Measurements from ENCODE around the gene TMEM182. TPM values are rescaled to one million over a fixed set of nuclear protein-coding genes. Genes with fewer than 3 reads are reported as not detected.

Gene TMEM182
- polyA plus RNA-seq, 1 donor (not counting 4 experiments of a cell fraction or from before 2014, with no cell fraction given) = 3.5 TPM

DNA sequence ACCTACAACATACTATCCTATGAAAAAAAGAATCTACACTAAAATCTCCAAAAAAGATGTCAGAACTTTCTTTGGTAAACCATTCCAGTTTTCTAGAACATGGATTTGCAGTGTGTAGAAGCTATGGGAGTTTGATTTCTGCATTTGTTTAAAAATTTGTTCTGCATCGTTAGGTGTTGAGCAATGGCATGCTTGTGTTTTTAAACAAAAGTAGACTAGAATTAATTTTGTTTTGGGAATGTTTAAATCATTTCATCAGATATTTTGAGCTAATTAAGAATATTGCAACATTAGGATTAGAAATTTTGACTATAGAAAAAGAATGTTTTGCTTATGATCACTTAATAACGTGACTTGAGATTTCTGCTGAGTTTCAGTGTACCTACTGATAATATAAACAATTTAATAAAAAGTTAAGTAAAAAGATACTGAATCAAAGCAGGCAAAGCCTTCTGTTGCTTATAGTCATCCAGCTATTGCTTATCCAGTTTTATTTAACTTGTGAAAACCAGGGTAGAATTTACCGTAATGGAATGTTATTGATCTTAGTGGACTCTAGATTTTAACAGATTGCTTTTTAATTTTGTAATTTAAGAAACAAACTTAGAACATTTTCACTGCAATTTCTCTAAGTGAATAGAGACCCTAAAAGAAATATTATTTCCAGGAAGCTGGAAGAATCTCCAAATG lies 7.2 kb upstream of the TMEM182 start:
- H3K9me1 ChIP-seq (ENCODE audit: control insufficient read depth, extremely low read depth, insufficient read depth, low read length) = no peaks in the 10 kb centered on the region
- no peak overlapping the region for H3K9ac ChIP-seq (ENCODE audit: control insufficient read depth, extremely low read depth, insufficient read depth, low read length)
- H3K27ac ChIP-seq (ENCODE audit: control insufficient read depth, insufficient read depth, low read length) = no peak overlapping the region
- no peaks in the 10 kb centered on the region for H3K36me3 ChIP-seq (ENCODE audit: control insufficient read depth in 2 of 2, extremely low read depth in 1 of 2, insufficient read depth in 2 of 2, low read length in 2 of 2)
- no peaks in the 10 kb centered on the region for H3K27me3 ChIP-seq (ENCODE audit: control insufficient read depth, extremely low read depth, insufficient read depth, low read length)
- no peak for DNase-seq (ENCODE audit: low read depth, low spot score)
- no peak for FAIRE-seq
- H3K4me3 ChIP-seq (ENCODE audit: control insufficient read depth in 2 of 3, extremely low read depth in 1 of 3, insufficient read depth in 2 of 3, low read depth in 1 of 3, low read length in 3 of 3) = no peak overlapping the region
- dilution Hi-C loops (cut with MboI; ENCODE audit: extremely low pct_ligation_motif_present, low sequenced_read_pairs) = no loop called here
- no peak for TF ChIP-seq EZH2 (IDR thresholded peaks at IDR 0.05; ENCODE audit: low read length)
- no peak for TF ChIP-seq CTCF (optimal IDR thresholded peaks at IDR 0.05 in 1 of 3, IDR thresholded peaks at IDR 0.05 in 1 of 3, conservative IDR thresholded peaks at IDR 0.05 in 1 of 3; ENCODE audit: extremely low read depth in 1 of 3, insufficient read depth in 2 of 3, low read length in 3 of 3)
- H3K9me3 ChIP-seq (ENCODE audit: control insufficient read depth, low read depth, low read length) = no peaks in the 10 kb centered on the region
- H3K79me2 ChIP-seq (ENCODE audit: control insufficient read depth, insufficient read depth, low read length) = no peaks in the 10 kb centered on the region
- no peak overlapping the region for H3K4me2 ChIP-seq (ENCODE audit: control insufficient read depth, extremely low read depth, insufficient read depth, low read depth, low read length)
- no peaks in the 10 kb centered on the region for H4K20me1 ChIP-seq (ENCODE audit: control insufficient read depth, extremely low read depth, insufficient read depth, low read length)
- no peak overlapping the region for H2AFZ ChIP-seq (ENCODE audit: control insufficient read depth, low read length)
- H3K4me1 ChIP-seq (ENCODE audit: control insufficient read depth, extremely low read depth, insufficient read depth, low read length) = no peaks in the 10 kb centered on the region

GRCh38 chr2:102755284-102755683 lies 6.5 kb upstream of the TMEM182 start:
- DNase-seq (ENCODE audit: low read depth, low spot score) (no peak), FAIRE-seq (no peak)
- Histone ChIP-seq H2AFZ (ENCODE audit: control insufficient read depth, low read length) (no peak overlapping the region), H3K27ac (ENCODE audit: control insufficient read depth, insufficient read depth, low read length) (no peak overlapping the region), H3K9me1 (ENCODE audit: control insufficient read depth, extremely low read depth, insufficient read depth, low read length) (no peaks in the 10 kb centered on the region), H4K20me1 (ENCODE audit: control insufficient read depth, extremely low read depth, insufficient read depth, low read length) (no peaks in the 10 kb centered on the region), H3K4me2 (ENCODE audit: control insufficient read depth, extremely low read depth, insufficient read depth, low read depth, low read length) (no peak overlapping the region), H3K79me2 (ENCODE audit: control insufficient read depth, insufficient read depth, low read length) (no peaks in the 10 kb centered on the region), H3K27me3 (ENCODE audit: control insufficient read depth, extremely low read depth, insufficient read depth, low read length) (no peaks in the 10 kb centered on the region), H3K4me3 (ENCODE audit: control insufficient read depth in 2 of 3, extremely low read depth in 1 of 3, insufficient read depth in 2 of 3, low read depth in 1 of 3, low read length in 3 of 3) (no peak overlapping the region), H3K4me1 (ENCODE audit: control insufficient read depth, extremely low read depth, insufficient read depth, low read length) (no peaks in the 10 kb centered on the region), H3K36me3 (ENCODE audit: control insufficient read depth in 2 of 2, extremely low read depth in 1 of 2, insufficient read depth in 2 of 2, low read length in 2 of 2) (no peaks in the 10 kb centered on the region), H3K9ac (ENCODE audit: control insufficient read depth, extremely low read depth, insufficient read depth, low read length) (no peak overlapping the region), H3K9me3 (ENCODE audit: control insufficient read depth, low read depth, low read length) (no peaks in the 10 kb centered on the region)
- dilution Hi-C loops (cut with MboI; ENCODE audit: extremely low pct_ligation_motif_present, low sequenced_read_pairs) = no loop called here
- TF ChIP-seq EZH2 (IDR thresholded peaks at IDR 0.05; ENCODE audit: low read length) (no peak), CTCF (optimal IDR thresholded peaks at IDR 0.05 in 1 of 3, IDR thresholded peaks at IDR 0.05 in 1 of 3, conservative IDR thresholded peaks at IDR 0.05 in 1 of 3; ENCODE audit: extremely low read depth in 1 of 3, insufficient read depth in 2 of 3, low read length in 3 of 3) (no peak)

Measured in keratinocyte (primary cell).